CD8-positive, alpha-beta memory T cell (primary cell): ENCODE measurements around the gene CMSS1. TPM values are rescaled to one million over a fixed set of nuclear protein-coding genes. Genes with fewer than 3 reads are reported as not detected.

ENCODE experiments used
- CTCF ChIA-PET: fragments of 350-600 bp; sonication (Branson Sonifier 250); formaldehyde crosslinking; loops from one replicate; lab custom pipeline; 2021; ENCODE audit warnings: antibody characterized with exemption; lab: Charles Lee
- POLR2A ChIA-PET: fragments of 350-600 bp; sonication (Branson Sonifier 250); formaldehyde crosslinking; loops from one replicate; lab custom pipeline; 2021; ENCODE audit warnings: antibody characterized with exemption; lab: Charles Lee
- DNase-seq, 5 donors: peaks; one replicate each; pipeline versions ENCODE4 v3.0.0 to v3.0.0-alpha.2; 2020 to 2022; ENCODE audit warnings: mixed read lengths in 1 of 5
- H3K27ac ChIP-seq: one replicate; pipeline ENCODE4 v1.7.0; 2013; ENCODE audit warnings: low read depth, mild to moderate bottlenecking, low read length, moderate library complexity
- H3K27me3 ChIP-seq: 2 replicates; pipeline ENCODE4 v1.7.0; 2013; ENCODE audit warnings: low read length, mild to moderate bottlenecking; ENCODE audit not compliant: insufficient read depth, poor library complexity, severe bottlenecking
- H3K36me3 ChIP-seq: 2 replicates; pipeline ENCODE4 v1.7.0; 2013; ENCODE audit warnings: mild to moderate bottlenecking, low read length, moderate library complexity; ENCODE audit not compliant: insufficient read depth
- H3K4me1 ChIP-seq: 2 replicates; pipeline ENCODE4 v1.7.0; 2013; ENCODE audit warnings: mild to moderate bottlenecking, low read length, moderate library complexity; ENCODE audit not compliant: insufficient read depth
- H3K4me3 ChIP-seq: 2 replicates; pipeline ENCODE4 v1.7.0; 2013; ENCODE audit warnings: mild to moderate bottlenecking, low read length
- H3K9me3 ChIP-seq: 2 replicates; pipeline ENCODE4 v1.7.0; 2013; ENCODE audit warnings: mild to moderate bottlenecking, low read length
- H3K27ac Mint-ChIP-seq, 8 donors: one replicate each; pipeline ENCODE4 v1.8.0; 2020 to 2021; ENCODE audit warnings: mixed read lengths in 8 of 8, mild to moderate bottlenecking in 6 of 8, inconsistent platforms in 3 of 8, moderate library complexity in 3 of 8
- H3K27me3 Mint-ChIP-seq, 2 donors: one replicate each; pipeline ENCODE4 v1.8.0; 2020 to 2021; ENCODE audit warnings: mixed read lengths in 2 of 2, mild to moderate bottlenecking in 1 of 2, moderate library complexity in 1 of 2
- H3K36me3 Mint-ChIP-seq, 3 donors: one replicate each; pipeline ENCODE4 v1.8.0; 2020 to 2021; ENCODE audit warnings: mixed read lengths in 3 of 3, inconsistent platforms in 1 of 3, mild to moderate bottlenecking in 1 of 3
- H3K4me1 Mint-ChIP-seq, 3 donors: one replicate each; pipeline ENCODE4 v1.8.0; 2020 to 2021; ENCODE audit warnings: mixed read lengths in 3 of 3, inconsistent platforms in 1 of 3, mild to moderate bottlenecking in 1 of 3
- H3K4me3 Mint-ChIP-seq, 7 donors: one replicate each; pipeline ENCODE4 v1.8.0; 2020 to 2021; ENCODE audit warnings: mixed read lengths in 7 of 7, mild to moderate bottlenecking in 6 of 7, moderate library complexity in 4 of 7, inconsistent platforms in 2 of 7
- H3K9me3 Mint-ChIP-seq, 5 donors: one replicate each; pipeline ENCODE4 v1.8.0; 2020 to 2022; ENCODE audit warnings: mixed read lengths in 5 of 5, mild to moderate bottlenecking in 3 of 5, moderate library complexity in 2 of 5, inconsistent platforms in 1 of 5
- polyA plus RNA-seq: library from polyadenylated mRNA; unstranded; fragments of 300-500 nt; fragmentation: Illumina TruSeq; gene quantifications from one replicate; pipeline ENCODE4 v1.2.3, GENCODE V29; 2021
- total RNA-seq, 2 experiments: library from RNA; stranded (reverse); gene quantifications; one replicate each; pipeline ENCODE4 v1.2.3, GENCODE V29; 2021

Gene CMSS1
- total and polyA plus RNA-seq, 3 experiments from 2014 or later, result 16.8 to 143 (median 140) TPM

DNA sequence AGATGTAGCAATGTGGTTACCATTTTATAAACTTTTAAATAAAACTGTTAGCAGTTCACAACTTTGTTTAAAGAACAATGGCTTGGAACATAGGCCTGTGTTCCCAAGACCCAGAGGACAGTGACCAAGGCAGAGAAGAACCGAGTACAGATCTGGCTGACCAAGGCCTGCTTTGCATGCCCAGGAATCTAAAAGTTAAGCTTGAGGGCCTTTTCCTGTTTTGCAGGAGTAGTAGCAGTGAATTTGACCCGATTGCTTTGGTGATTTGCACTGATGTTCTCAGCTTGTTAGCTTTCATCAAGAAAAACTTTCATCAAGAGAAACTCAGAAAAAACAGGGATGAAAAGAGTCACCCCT is 286.8 kb downstream of the CMSS1 start:
- no peak overlapping the region for H3K4me3 ChIP-seq
- Mint-ChIP-seq H3K9me3 (no peaks in the 10 kb centered on the region), H3K36me3 (peaks cover 1 to 4% (median 3%) of the 10 kb centered on the region in 3 donors), H3K4me1 (no peaks in the 10 kb centered on the region), H3K27me3 (no peaks in the 10 kb centered on the region), H3K27ac (no peak overlapping the region), H3K4me3 (no peak overlapping the region)
- no peaks in the 10 kb centered on the region for H3K36me3 ChIP-seq
- no peaks in the 10 kb centered on the region for H3K27me3 ChIP-seq
- H3K4me1 ChIP-seq, result no peaks in the 10 kb centered on the region
- ChIA-PET POLR2A (no interaction called here), CTCF (no interaction called here)
- DNase-seq, result no peak
- no peaks in the 10 kb centered on the region for H3K9me3 ChIP-seq
- no peak overlapping the region for H3K27ac ChIP-seq

DNA sequence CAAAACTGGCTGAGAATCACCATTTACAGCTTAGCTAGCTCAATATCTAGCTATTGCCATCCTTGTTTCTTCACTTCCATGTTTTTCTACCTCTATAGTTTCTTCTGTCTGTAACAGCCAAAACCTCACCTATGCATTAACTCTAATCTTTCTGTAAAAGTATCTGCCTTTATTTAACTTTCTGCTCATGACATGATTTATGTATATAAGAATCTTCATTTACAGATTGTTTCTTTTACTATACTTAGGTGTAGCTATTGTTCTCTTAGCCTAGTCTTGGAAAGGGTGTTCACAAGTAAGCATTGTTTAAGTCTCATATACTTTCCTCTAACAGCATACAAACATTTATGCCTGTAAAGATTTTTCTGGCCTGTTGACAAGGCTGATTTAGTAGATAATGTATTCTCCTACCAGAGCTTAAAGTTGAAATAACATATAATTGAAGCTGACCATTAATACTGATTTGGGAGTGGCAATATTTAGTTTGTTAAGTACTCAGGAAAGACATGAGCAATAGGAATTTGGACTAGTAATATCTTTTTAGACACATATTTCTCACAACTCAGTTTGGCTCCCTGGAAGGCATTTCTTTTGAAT is 287.3 kb downstream of the CMSS1 start:
- H3K9me3 ChIP-seq, result no peaks in the 10 kb centered on the region
- no peaks in the 10 kb centered on the region for H3K4me1 Mint-ChIP-seq
- no peaks in the 10 kb centered on the region for H3K27me3 Mint-ChIP-seq
- no peaks in the 10 kb centered on the region for H3K36me3 ChIP-seq
- no peaks in the 10 kb centered on the region for H3K9me3 Mint-ChIP-seq
- H3K4me3 Mint-ChIP-seq, result no peak overlapping the region
- no peaks in the 10 kb centered on the region for H3K27me3 ChIP-seq
- CTCF ChIA-PET, result no interaction called here
- POLR2A ChIA-PET, result no interaction called here
- H3K4me3 ChIP-seq, result no peak overlapping the region
- H3K27ac ChIP-seq, result no peak overlapping the region
- H3K4me1 ChIP-seq, result no peaks in the 10 kb centered on the region
- peaks cover 1 to 4% (median 3%) of the 10 kb centered on the region in 3 donors for H3K36me3 Mint-ChIP-seq
- no peak for DNase-seq
- no peak overlapping the region for H3K27ac Mint-ChIP-seq

DNA sequence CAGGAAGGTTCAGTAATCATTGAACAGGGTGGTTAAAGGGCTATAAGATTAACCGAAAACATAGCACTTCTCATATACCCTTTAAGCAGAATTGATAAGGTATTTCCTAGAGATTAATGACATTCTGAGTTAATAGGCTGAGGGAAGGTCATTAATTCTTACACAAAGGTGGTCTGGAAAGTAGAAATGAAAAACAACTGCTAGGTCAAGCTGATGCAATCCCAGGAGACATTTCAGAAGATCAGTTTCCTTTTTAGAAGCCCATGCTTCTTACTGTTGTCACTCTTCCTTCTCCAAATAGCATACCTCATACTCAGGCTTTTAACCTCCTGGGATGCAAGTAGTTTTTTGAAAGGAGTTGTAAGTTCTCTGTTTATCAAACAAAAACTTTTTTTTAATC is 287.8 kb downstream of the CMSS1 start:
- Mint-ChIP-seq H3K9me3 (no peaks in the 10 kb centered on the region), H3K36me3 (peaks cover 1 to 4% (median 3%) of the 10 kb centered on the region in 3 donors), H3K4me3 (no peak overlapping the region), H3K27ac (no peak overlapping the region), H3K4me1 (no peaks in the 10 kb centered on the region), H3K27me3 (no peaks in the 10 kb centered on the region)
- ChIA-PET CTCF (no interaction called here), POLR2A (no interaction called here)
- Histone ChIP-seq H3K27me3 (no peaks in the 10 kb centered on the region), H3K9me3 (no peaks in the 10 kb centered on the region), H3K27ac (no peak overlapping the region), H3K4me1 (no peaks in the 10 kb centered on the region), H3K36me3 (no peaks in the 10 kb centered on the region), H3K4me3 (no peak overlapping the region)
- no peak for DNase-seq

DNA sequence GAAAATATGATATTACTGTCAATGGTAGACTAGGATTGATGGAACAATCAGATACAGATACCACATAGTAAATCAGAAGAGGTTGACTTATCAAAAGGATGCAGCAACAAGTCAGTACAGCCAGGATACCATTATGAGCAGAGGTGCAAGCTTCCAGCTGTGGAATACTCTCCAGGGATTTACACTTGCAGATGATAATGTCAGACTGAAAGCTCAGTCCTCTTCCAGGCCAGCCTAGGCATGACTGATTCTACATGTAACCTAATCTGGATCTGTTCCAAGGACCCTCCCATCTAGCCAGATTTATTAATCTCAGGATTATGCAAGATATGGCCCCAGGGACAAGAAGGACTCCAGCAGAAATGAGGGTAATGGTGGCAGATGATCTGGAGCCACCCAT is 288.4 kb downstream of the CMSS1 start:
- H3K9me3 ChIP-seq, result no peaks in the 10 kb centered on the region
- no peaks in the 10 kb centered on the region for H3K36me3 ChIP-seq
- Mint-ChIP-seq H3K9me3 (no peaks in the 10 kb centered on the region), H3K27me3 (no peaks in the 10 kb centered on the region), H3K36me3 (peaks cover under 1 to 6% (median 3%) of the 10 kb centered on the region in 3 donors), H3K27ac (no peak overlapping the region), H3K4me1 (no peaks in the 10 kb centered on the region), H3K4me3 (no peak overlapping the region)
- no peaks in the 10 kb centered on the region for H3K27me3 ChIP-seq
- POLR2A ChIA-PET, result no interaction called here
- no peak for DNase-seq
- CTCF ChIA-PET, result no interaction called here
- no peak overlapping the region for H3K27ac ChIP-seq
- no peak overlapping the region for H3K4me3 ChIP-seq
- no peaks in the 10 kb centered on the region for H3K4me1 ChIP-seq

DNA sequence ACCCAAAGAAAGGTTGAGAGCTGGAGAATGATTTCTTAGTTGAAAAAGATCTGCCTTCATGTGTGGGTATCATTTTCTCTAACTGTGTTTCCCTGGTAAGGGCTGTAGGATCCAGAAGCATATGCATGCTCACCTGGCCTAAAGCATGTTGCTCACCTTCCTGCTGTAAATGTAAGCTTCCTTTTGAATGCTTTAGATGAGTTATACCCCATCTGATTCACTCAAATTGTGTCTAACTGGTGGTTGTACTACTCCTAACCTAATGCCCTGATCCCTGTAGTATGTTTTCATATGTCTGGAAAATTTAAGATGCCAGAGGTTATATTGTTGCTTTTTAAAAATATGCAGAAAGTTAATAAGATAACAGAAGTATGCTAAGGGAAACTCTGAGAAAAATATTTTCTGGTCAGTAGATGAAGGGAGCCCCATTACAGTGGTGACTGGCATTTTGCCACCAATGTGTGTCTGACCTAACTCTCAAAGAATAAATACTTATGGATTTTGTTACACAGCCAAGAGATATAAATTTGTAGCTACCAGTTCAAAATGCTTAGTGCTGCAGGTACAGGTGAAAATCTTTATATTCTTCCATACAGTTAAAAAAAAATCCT is 289.0 kb downstream of the CMSS1 start:
- DNase-seq, result no peak
- Histone ChIP-seq H3K27me3 (no peaks in the 10 kb centered on the region), H3K27ac (no peak overlapping the region), H3K9me3 (no peaks in the 10 kb centered on the region), H3K36me3 (no peaks in the 10 kb centered on the region), H3K4me1 (no peaks in the 10 kb centered on the region), H3K4me3 (no peak overlapping the region)
- POLR2A ChIA-PET, result no interaction called here
- Mint-ChIP-seq H3K4me1 (no peaks in the 10 kb centered on the region), H3K27ac (no peak overlapping the region), H3K9me3 (no peaks in the 10 kb centered on the region), H3K4me3 (no peak overlapping the region), H3K27me3 (no peaks in the 10 kb centered on the region), H3K36me3 (peaks cover 0 to 3% (median 0%) of the 10 kb centered on the region in 3 donors)
- CTCF ChIA-PET, result no interaction called here

DNA sequence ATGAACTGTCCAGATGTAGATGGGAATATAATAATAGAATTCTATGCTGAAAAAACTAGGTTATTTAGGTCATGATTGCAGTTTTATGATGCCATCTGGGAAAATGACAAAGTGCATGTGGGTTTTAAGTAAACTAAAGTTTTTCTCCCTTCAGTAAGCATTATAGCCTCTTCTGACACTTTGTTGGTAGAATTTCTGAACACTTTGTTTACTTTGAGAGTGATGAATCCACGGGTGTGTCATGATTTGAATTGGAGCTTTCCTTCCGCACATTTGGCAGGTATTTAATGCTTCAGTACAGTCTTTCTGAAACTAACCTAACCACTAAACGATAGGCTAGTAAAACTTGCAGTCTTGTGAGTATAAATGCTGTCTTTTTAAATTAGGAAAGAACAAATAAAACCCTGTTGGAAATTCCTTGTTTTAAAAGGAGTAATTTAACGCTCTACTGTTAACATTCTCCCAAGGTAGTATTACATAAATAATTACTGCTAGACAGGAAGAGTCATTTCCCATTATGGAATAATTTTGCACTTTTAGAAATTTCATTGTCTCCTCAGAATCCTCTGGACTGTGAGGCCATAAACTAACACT is 289.7 kb downstream of the CMSS1 start:
- H3K4me3 ChIP-seq, result no peak overlapping the region
- no peaks in the 10 kb centered on the region for H3K9me3 Mint-ChIP-seq
- no peak overlapping the region for H3K27ac Mint-ChIP-seq
- H3K27ac ChIP-seq, result no peak overlapping the region
- ChIA-PET POLR2A (no interaction called here), CTCF (no interaction called here)
- no peaks in the 10 kb centered on the region for H3K27me3 ChIP-seq
- DNase-seq, result no peak
- no peaks in the 10 kb centered on the region for H3K36me3 ChIP-seq
- no peaks in the 10 kb centered on the region for H3K4me1 Mint-ChIP-seq
- H3K36me3 Mint-ChIP-seq, result peaks cover 0 to 3% (median 0%) of the 10 kb centered on the region in 3 donors
- no peak overlapping the region for H3K4me3 Mint-ChIP-seq
- no peaks in the 10 kb centered on the region for H3K9me3 ChIP-seq
- no peaks in the 10 kb centered on the region for H3K27me3 Mint-ChIP-seq
- no peaks in the 10 kb centered on the region for H3K4me1 ChIP-seq

DNA sequence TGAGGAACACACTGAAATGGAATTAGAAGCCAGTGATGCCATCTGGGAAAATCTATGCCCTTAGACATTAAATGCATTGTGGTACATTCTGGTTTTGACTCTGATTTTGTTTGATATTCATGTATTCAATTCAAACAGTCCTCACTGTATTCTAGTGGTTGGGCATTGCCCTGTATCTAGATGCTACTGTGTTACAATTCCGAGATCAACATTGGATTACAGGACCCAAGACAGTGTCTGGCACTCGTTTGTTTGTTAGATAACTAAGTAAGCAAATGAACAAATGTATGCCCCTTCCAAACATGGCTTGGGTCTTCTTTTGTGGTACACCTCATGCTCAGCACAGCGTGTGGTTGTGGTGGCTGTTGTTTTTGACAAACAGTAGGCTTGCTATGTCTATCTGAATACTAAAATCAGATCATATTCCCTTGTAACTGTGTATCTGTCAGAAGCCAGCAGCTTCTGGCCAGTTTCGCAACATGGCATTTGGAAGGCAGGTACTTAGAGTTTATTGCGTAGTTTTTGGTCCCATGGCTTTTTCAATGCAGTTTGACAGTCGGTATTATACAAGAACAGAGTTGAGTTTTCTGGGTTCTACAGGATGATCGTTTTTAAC is 290.9 kb downstream of the CMSS1 start:
- Histone ChIP-seq H3K27me3 (no peaks in the 10 kb centered on the region), H3K27ac (no peak overlapping the region), H3K36me3 (no peaks in the 10 kb centered on the region), H3K4me3 (no peak overlapping the region), H3K4me1 (no peaks in the 10 kb centered on the region), H3K9me3 (no peaks in the 10 kb centered on the region)
- Mint-ChIP-seq H3K27me3 (no peaks in the 10 kb centered on the region), H3K4me1 (no peaks in the 10 kb centered on the region), H3K9me3 (no peaks in the 10 kb centered on the region), H3K36me3 (peaks cover 0 to 3% (median 0%) of the 10 kb centered on the region in 3 donors), H3K27ac (no peak overlapping the region), H3K4me3 (no peak overlapping the region)
- CTCF ChIA-PET, result no interaction called here
- DNase-seq, result no peak
- POLR2A ChIA-PET, result no interaction called here

DNA sequence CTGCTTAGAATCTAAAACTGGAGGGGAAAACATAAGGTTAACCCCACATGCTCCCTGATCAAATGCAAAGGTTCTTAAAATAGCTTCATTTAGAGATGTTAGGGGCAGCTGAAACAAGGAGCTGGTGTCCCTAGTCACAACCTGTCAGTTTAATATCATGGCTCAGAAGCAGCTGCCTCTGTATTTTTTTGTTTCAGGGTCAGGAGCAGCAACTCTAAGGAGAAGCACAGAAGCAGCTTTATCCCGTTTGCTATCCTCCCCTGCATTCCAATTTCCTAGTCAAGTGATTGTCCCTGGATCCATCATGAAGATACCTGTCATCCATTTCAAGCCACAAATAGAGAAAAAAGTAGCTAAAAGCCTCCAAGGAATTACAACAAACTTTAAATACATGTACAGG is 292.5 kb downstream of the CMSS1 start:
- ChIA-PET POLR2A (no interaction called here), CTCF (no interaction called here)
- Mint-ChIP-seq H3K4me3 (no peak overlapping the region), H3K27ac (no peak overlapping the region), H3K36me3 (peaks cover 0 to 9% (median 0%) of the 10 kb centered on the region in 3 donors), H3K4me1 (no peaks in the 10 kb centered on the region), H3K27me3 (no peaks in the 10 kb centered on the region), H3K9me3 (no peaks in the 10 kb centered on the region)
- H3K4me3 ChIP-seq, result no peak overlapping the region
- no peaks in the 10 kb centered on the region for H3K36me3 ChIP-seq
- H3K4me1 ChIP-seq, result no peaks in the 10 kb centered on the region
- DNase-seq, result no peak
- no peaks in the 10 kb centered on the region for H3K27me3 ChIP-seq
- no peaks in the 10 kb centered on the region for H3K9me3 ChIP-seq
- H3K27ac ChIP-seq, result no peak overlapping the region
